K562 (cell line): Measurements from ENCODE around the gene ABCB9. TPM values are rescaled to one million over a fixed set of nuclear protein-coding genes. Genes with fewer than 3 reads are reported as not detected.
A peak's percentile ranks its signal among the peaks of the same experiment; 100 is the strongest.

Experiments
- ADNP ChIP-seq: fragments of 200-800 bp; sonication (Bioruptor generic); IDR thresholded peaks from 2 replicates; pipeline ENCODE4 v1.6.1; 2016; ENCODE audit warnings: missing genetic modification characterization, missing compliant biosample characterization
- BCLAF1 ChIP-seq, 2 experiments: fragments of 450-650 bp in 1 of 2; IDR thresholded peaks; 2 replicates each; pipeline ENCODE4 v1.6.1; 2011 to 2017; ENCODE audit warnings: low read depth in 2 of 2, antibody characterized with exemption in 1 of 2, borderline replicate concordance in 1 of 2, low read length in 1 of 2, mild to moderate bottlenecking in 1 of 2, mixed read lengths in 1 of 2; ENCODE audit not compliant: control insufficient read depth in 1 of 2
- DDX20 ChIP-seq: fragments of 450-650 bp; IDR thresholded peaks from 2 replicates; pipeline ENCODE4 v1.6.1; 2016; ENCODE audit warnings: missing genetic modification characterization, low read depth, mild to moderate bottlenecking, missing compliant biosample characterization, moderate library complexity
- ELK3 ChIP-seq: fragments of 450-650 bp; formaldehyde crosslinking; IDR thresholded peaks from 2 replicates; pipeline ENCODE4 v1.4.0; 2020; ENCODE audit warnings: mild to moderate bottlenecking
- GABPB1 ChIP-seq: sonication (generic); formaldehyde crosslinking; IDR thresholded peaks from 2 replicates; pipeline ENCODE4 v1.8.0; 2022; ENCODE audit warnings: mild to moderate bottlenecking, missing genetic modification reagents
- GABPB2 ChIP-seq: fragments of 250-450 bp; sonication (Bioruptor Pico); conservative IDR thresholded peaks from 2 replicates; pipeline ENCODE4 v1.5.1; 2021; ENCODE audit warnings: mild to moderate bottlenecking
- HDAC2 ChIP-seq: fragments of 450-650 bp; IDR thresholded peaks from 2 replicates; pipeline ENCODE4 v1.6.1; 2016; ENCODE audit warnings: mild to moderate bottlenecking
- KAT2B ChIP-seq: IDR thresholded peaks from one replicate; pipeline ENCODE4 v1.6.1; 2012; ENCODE audit warnings: low read depth, mild to moderate bottlenecking, control low read depth, inconsistent platforms, low read length, moderate library complexity
- LEF1 ChIP-seq: fragments of 450-650 bp; IDR thresholded peaks from 2 replicates; pipeline ENCODE4 v1.6.1; 2016; ENCODE audit warnings: mild to moderate bottlenecking
- MBD2 ChIP-seq: sonication (generic); IDR thresholded peaks from 2 replicates; pipeline ENCODE4 v1.6.1; 2016; ENCODE audit warnings: low read depth, borderline replicate concordance
- PML ChIP-seq: IDR thresholded peaks from 2 replicates; pipeline ENCODE4 v1.6.1; 2012; ENCODE audit warnings: low read length, inconsistent platforms
- SFPQ ChIP-seq: fragments of 200-400 bp; formaldehyde crosslinking; IDR thresholded peaks from 2 replicates; pipeline ENCODE4 v1.6.1; 2017; ENCODE audit warnings: mild to moderate bottlenecking, low read depth, low read length, moderate library complexity
- SMARCE1 ChIP-seq: fragments of 450-650 bp; IDR thresholded peaks from 2 replicates; pipeline ENCODE4 v1.7.1; 2016; ENCODE audit warnings: mild to moderate bottlenecking
- TCF7L2 ChIP-seq: fragments of 150-350 bp; IDR thresholded peaks from 2 replicates; pipeline ENCODE4 v1.6.1; 2016; ENCODE audit warnings: low read depth, mild to moderate bottlenecking, low read length, moderate library complexity
- ZFP36 ChIP-seq: fragments of 150-350 bp; IDR thresholded peaks from 2 replicates; pipeline ENCODE4 v1.6.1; 2018; ENCODE audit warnings: low read length, low read depth; ENCODE audit not compliant: partially characterized antibody
- ZKSCAN1 ChIP-seq: fragments of 150-350 bp; IDR thresholded peaks from 2 replicates; pipeline ENCODE4 v1.6.1; 2016; ENCODE audit warnings: low read depth, low read length
- ZNF589 ChIP-seq: fragments of 200-800 bp; sonication (Bioruptor generic); IDR thresholded peaks from 2 replicates; pipeline ENCODE4 v1.6.1; 2016; ENCODE audit warnings: low read depth, missing genetic modification characterization, missing compliant biosample characterization
- ZNF639 ChIP-seq, 2 experiments: fragments of 200-800 bp in 1 of 2; sonication (Bioruptor generic) in 1 of 2; sonication (generic) in 1 of 2; formaldehyde crosslinking in 1 of 2; IDR thresholded peaks in 1 of 2; conservative IDR thresholded peaks in 1 of 2; 2 replicates each; pipeline versions ENCODE4 v1.5.0 to v1.6.1; 2016 to 2020; ENCODE audit warnings: missing compliant biosample characterization in 1 of 2, missing genetic modification characterization in 1 of 2, missing genetic modification reagents in 1 of 2
- ZNF668 ChIP-seq: fragments of 250-450 bp; sonication (Bioruptor Pico); IDR thresholded peaks from 2 replicates; pipeline ENCODE4 v1.8.0; 2022; ENCODE audit warnings: mild to moderate bottlenecking, inconsistent platforms
- polyA plus RNA-seq, 8 experiments: library from polyadenylated mRNA; depleted of rRNA in 4 of 8; stranded (reverse) in 5 of 8; unstranded in 3 of 8; fragments of >200 nt; fragmentation: Nextera tagmentation in 2 of 8; fragmentation: Illumina TruSeq in 1 of 8; extraction: Ambion mirVana in 2 of 8; extraction: Trizol in 1 of 8; gene quantifications; 2 replicates each; pipeline versions ENCODE4 v1.2.1 to v1.2.3, GENCODE V29; 2011 to 2014; ENCODE audit warnings: inconsistent platforms in 1 of 8, missing spikeins in 1 of 8
- total RNA-seq, 7 experiments: library from RNA; depleted of rRNA in 6 of 7; stranded (reverse); fragments of >200 nt in 6 of 7; fragmentation: Illumina TruSeq in 2 of 7; extraction: Trizol in 2 of 7; gene quantifications; 2 replicates each; pipeline versions ENCODE4 v1.2.1 to v1.2.3, GENCODE V29; 2011 to 2021; ENCODE audit warnings: low replicate concordance in 1 of 7

The ABCB9 gene
- total and polyA plus RNA-seq, 9 of the 15 experiments (the other 6 are each of a cell fraction or from before 2014, with no cell fraction given) = 0.20 to 12.6 (median 6.2) TPM

- no peak for TF ChIP-seq ZNF668 (CRISPR knock-in tag)
- TF ChIP-seq HDAC2 = no peak; the same call in 1 of the 2 replicates
- TF ChIP-seq ZNF639 (CRISPR knock-in tag; conservative IDR thresholded peaks at IDR 0.05 in 1 of 2, IDR thresholded peaks at IDR 0.05 in 1 of 2) = peak in 1 of 2 experiments; percentile 91; a peak in 2 of 4 replicates
- 0 out of 2 replicates have a peak, but pooled peaks have one; percentile 12 for TF ChIP-seq LEF1
- TF ChIP-seq ZKSCAN1 = 0 out of 2 replicates have a peak, but pooled peaks have one; percentile 30
- no peak for TF ChIP-seq ZNF589
- TF ChIP-seq ZFP36 = peak; percentile 83
- no peak for TF ChIP-seq KAT2B
- TF ChIP-seq PML = peak; percentile 77; the same call in 1 of the 2 replicates
- no peak for TF ChIP-seq TCF7L2
- no peak; the same call in 1 of the 2 replicates for TF ChIP-seq SMARCE1
- TF ChIP-seq DDX20 = no peak
- TF ChIP-seq GABPB1 (CRISPR knock-in tag) = peak; percentile 100
- peak; percentile 64; the same call in 1 of the 2 replicates for TF ChIP-seq MBD2
- TF ChIP-seq ELK3 (CRISPR knock-in tag) = no peak
- TF ChIP-seq BCLAF1 (IDR thresholded peaks at IDR 0.05; ENCODE audit: borderline replicate concordance in 1 of 2, control insufficient read depth in 1 of 2, low read depth in 2 of 2, low read length in 1 of 2) = no peak
- no peak for TF ChIP-seq SFPQ
- no peak; the same call in 1 of the 2 replicates for TF ChIP-seq GABPB2 (CRISPR knock-in tag)
- TF ChIP-seq ADNP (tag) = peak; percentile 72; the same call in 1 of the 2 replicates
Measured at GRCh38 chr12:122895704-122896636, 70.3 kb downstream of the ABCB9 start, which contains the start of gene VPS37B (continued).
